ENCODE data around the gene ADCY2. TPM values are rescaled to one million over a fixed set of nuclear protein-coding genes. Genes with fewer than 3 reads are reported as not detected.

The ADCY2 gene
- total and polyA plus RNA-seq, 2 experiments from 2014 or later = 23.8 to 74.9 TPM

DNA sequence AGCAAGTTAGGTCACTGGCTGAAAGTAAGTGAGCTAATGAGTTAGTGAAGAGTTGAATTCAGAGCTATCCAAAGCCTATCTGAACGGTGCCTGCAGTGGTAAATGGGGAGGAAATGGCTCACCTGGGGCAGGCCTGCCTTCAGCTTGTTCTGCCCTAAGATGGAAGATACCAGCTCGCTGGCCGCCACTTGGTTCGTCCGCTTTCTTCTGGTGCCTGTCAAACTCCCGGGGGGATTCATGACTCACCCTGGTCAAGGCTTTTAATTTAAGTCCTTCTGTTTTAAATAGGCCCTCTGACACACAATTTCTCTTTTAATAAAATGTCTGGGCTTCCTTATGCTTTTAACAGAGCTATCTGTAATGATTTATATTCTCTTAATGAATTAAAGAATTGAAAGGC, 376.2 kb downstream of the ADCY2 start (continued):
- TF ChIP-seq, protein P1, sequence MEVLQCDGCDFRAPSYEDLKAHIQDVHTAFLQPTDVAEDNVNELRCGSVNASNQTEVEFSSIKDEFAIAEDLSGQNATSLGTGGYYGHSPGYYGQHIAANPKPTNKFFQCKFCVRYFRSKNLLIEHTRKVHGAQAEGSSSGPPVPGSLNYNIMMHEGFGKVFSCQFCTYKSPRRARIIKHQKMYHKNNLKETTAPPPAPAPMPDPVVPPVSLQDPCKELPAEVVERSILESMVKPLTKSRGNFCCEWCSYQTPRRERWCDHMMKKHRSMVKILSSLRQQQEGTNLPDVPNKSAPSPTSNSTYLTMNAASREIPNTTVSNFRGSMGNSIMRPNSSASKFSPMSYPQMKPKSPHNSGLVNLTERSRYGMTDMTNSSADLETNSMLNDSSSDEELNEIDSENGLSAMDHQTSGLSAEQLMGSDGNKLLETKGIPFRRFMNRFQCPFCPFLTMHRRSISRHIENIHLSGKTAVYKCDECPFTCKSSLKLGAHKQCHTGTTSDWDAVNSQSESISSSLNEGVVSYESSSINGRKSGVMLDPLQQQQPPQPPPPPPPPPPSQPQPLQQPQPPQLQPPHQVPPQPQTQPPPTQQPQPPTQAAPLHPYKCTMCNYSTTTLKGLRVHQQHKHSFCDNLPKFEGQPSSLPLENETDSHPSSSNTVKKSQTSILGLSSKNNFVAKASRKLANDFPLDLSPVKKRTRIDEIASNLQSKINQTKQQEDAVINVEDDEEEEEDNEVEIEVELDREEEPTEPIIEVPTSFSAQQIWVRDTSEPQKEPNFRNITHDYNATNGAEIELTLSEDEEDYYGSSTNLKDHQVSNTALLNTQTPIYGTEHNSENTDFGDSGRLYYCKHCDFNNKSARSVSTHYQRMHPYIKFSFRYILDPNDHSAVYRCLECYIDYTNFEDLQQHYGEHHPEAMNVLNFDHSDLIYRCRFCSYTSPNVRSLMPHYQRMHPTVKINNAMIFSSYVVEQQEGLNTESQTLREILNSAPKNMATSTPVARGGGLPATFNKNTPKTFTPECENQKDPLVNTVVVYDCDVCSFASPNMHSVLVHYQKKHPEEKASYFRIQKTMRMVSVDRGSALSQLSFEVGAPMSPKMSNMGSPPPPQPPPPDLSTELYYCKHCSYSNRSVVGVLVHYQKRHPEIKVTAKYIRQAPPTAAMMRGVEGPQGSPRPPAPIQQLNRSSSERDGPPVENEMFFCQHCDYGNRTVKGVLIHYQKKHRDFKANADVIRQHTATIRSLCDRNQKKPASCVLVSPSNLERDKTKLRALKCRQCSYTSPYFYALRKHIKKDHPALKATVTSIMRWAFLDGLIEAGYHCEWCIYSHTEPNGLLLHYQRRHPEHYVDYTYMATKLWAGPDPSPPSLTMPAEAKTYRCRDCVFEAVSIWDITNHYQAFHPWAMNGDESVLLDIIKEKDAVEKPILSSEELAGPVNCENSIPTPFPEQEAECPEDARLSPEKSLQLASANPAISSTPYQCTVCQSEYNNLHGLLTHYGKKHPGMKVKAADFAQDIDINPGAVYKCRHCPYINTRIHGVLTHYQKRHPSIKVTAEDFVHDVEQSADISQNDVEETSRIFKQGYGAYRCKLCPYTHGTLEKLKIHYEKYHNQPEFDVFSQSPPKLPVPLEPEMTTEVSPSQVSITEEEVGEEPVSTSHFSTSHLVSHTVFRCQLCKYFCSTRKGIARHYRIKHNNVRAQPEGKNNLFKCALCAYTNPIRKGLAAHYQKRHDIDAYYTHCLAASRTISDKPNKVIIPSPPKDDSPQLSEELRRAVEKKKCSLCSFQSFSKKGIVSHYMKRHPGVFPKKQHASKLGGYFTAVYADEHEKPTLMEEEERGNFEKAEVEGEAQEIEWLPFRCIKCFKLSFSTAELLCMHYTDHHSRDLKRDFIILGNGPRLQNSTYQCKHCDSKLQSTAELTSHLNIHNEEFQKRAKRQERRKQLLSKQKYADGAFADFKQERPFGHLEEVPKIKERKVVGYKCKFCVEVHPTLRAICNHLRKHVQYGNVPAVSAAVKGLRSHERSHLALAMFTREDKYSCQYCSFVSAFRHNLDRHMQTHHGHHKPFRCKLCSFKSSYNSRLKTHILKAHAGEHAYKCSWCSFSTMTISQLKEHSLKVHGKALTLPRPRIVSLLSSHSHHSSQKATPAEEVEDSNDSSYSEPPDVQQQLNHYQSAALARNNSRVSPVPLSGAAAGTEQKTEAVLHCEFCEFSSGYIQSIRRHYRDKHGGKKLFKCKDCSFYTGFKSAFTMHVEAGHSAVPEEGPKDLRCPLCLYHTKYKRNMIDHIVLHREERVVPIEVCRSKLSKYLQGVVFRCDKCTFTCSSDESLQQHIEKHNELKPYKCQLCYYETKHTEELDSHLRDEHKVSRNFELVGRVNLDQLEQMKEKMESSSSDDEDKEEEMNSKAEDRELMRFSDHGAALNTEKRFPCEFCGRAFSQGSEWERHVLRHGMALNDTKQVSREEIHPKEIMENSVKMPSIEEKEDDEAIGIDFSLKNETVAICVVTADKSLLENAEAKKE (CRISPR knock-in tag; IDR thresholded peaks at IDR 0.05) = no peak
- no peak for TF ChIP-seq STAT1 (IDR thresholded peaks at IDR 0.05; ENCODE audit: unreplicated experiment)
- no peak for TF ChIP-seq CTCF (conservative IDR thresholded peaks at IDR 0.05; ENCODE audit: low read depth in 2 of 2)
- TF ChIP-seq JUNB (IDR thresholded peaks at IDR 0.05; ENCODE audit: unreplicated experiment) = no peak
- TF ChIP-seq ZNF331 (CRISPR knock-in tag; IDR thresholded peaks at IDR 0.05; ENCODE audit: low read depth) = no peak

GRCh38 chr5:7773178-7773577, 377.2 kb downstream of the ADCY2 start:
- Mint-ChIP-seq H3K27me3 (ENCODE audit: insufficient read depth, low read depth, poor library complexity) (no peaks in the 10 kb centered on the region), H3K4me1 (peaks cover 19% of the 10 kb centered on the region), H3K9me3 (no peaks in the 10 kb centered on the region), H3K36me3 (ENCODE audit: low read depth) (peaks cover 19% of the 10 kb centered on the region), H3K4me3 (no peak overlapping the region), H3K27ac (no peak overlapping the region)
- Histone ChIP-seq H4K20me1 (replicated peaks; ENCODE audit: insufficient read depth) (no peaks in the 10 kb centered on the region; the same call in 1 of the 2 replicates), H3K79me2 (replicated peaks; ENCODE audit: insufficient read depth) (no peaks in the 10 kb centered on the region), H3K9me2 (ENCODE audit: insufficient read depth) (no peaks in the 10 kb centered on the region), H3K4me2 (no peak overlapping the region), H2AFZ (no peak overlapping the region), H3K4me3 (no peak overlapping the region), H3K4me1 (ENCODE audit: insufficient read depth) (no peaks in the 10 kb centered on the region), H3K27me3 (ENCODE audit: insufficient read depth) (no peaks in the 10 kb centered on the region), H3K36me3 (ENCODE audit: insufficient read depth) (peaks cover 26% of the 10 kb centered on the region), H3F3A (replicated peaks; ENCODE audit: low read depth) (0 out of 2 replicates have a peak, but pooled peaks cover under 1% of the 10 kb centered on the region), H3K27ac (ENCODE audit: low read depth) (no peak overlapping the region; the same call in 1 of the 2 replicates)
- no peak for ATAC-seq
- no peak for TF ChIP-seq CTCF (conservative IDR thresholded peaks at IDR 0.05; ENCODE audit: low read depth in 2 of 2)
- TF ChIP-seq, protein P2, sequence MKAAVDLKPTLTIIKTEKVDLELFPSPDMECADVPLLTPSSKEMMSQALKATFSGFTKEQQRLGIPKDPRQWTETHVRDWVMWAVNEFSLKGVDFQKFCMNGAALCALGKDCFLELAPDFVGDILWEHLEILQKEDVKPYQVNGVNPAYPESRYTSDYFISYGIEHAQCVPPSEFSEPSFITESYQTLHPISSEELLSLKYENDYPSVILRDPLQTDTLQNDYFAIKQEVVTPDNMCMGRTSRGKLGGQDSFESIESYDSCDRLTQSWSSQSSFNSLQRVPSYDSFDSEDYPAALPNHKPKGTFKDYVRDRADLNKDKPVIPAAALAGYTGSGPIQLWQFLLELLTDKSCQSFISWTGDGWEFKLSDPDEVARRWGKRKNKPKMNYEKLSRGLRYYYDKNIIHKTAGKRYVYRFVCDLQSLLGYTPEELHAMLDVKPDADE (IDR thresholded peaks at IDR 0.05) = no peak
- no peak for TF ChIP-seq STAT1 (IDR thresholded peaks at IDR 0.05; ENCODE audit: unreplicated experiment)
- TF ChIP-seq CREB1 (CRISPR knock-in tag; IDR thresholded peaks at IDR 0.05; ENCODE audit: low read depth) = no peak
- TF ChIP-seq ZNF331 (CRISPR knock-in tag; IDR thresholded peaks at IDR 0.05; ENCODE audit: low read depth) = no peak
- no peak for TF ChIP-seq JUNB (IDR thresholded peaks at IDR 0.05; ENCODE audit: unreplicated experiment)
- no peak for TF ChIP-seq ZNF114 (CRISPR knock-in tag; IDR thresholded peaks at IDR 0.05)
- no peak for DNase-seq (ENCODE audit: low spot score)

All from GM23338 (cell line).